Right atrium auricular region (tissue), 2 donors: ENCODE results near the gene NR1H4. TPM values are rescaled to one million over a fixed set of nuclear protein-coding genes. Genes with fewer than 3 reads are reported as not detected.

Experiments used
- DNase-seq: peaks from one replicate; pipeline ENCODE4 v3.0.0-alpha.2; 2019; ENCODE audit warnings: low spot score
- H3K27ac ChIP-seq, 2 donors: fragments of 200-600 bp; sonication (generic); 1 replicate in 1 of 2; 2 replicates in 1 of 2; pipeline ENCODE4 v1.5.1; 2016 to 2019
- H3K27me3 ChIP-seq, 2 donors: fragments of 200-600 bp; sonication (generic); one replicate each; pipeline versions ENCODE4 v1.5.1 to v1.6.0; 2017 to 2019
- H3K36me3 ChIP-seq: fragments of 200-600 bp; sonication (generic); one replicate; pipeline ENCODE4 v1.5.1; 2016
- H3K4me1 ChIP-seq, 2 donors: fragments of 200-600 bp; sonication (generic); one replicate each; pipeline versions ENCODE4 v1.5.1 to v1.6.0; 2017 to 2019
- H3K4me3 ChIP-seq, 2 donors: fragments of 200-600 bp; sonication (generic); 1 replicate in 1 of 2; 2 replicates in 1 of 2; pipeline ENCODE4 v1.5.1; 2017 to 2019; ENCODE audit warnings: mild to moderate bottlenecking in 1 of 2, moderate library complexity in 1 of 2
- H3K9me3 ChIP-seq, 2 donors: fragments of 200-600 bp; sonication (generic); one replicate each; pipeline ENCODE4 v1.5.1; 2019
- total RNA-seq, 2 donors: library from RNA; depleted of rRNA; stranded (reverse); fragments of >200 nt; gene quantifications; one replicate each; pipeline ENCODE4 v1.1.0, GENCODE V29; 2016
- TF ChIP-seq, protein P1 (sequence below), 2 donors: fragments of 200-600 bp; sonication (generic); IDR thresholded peaks; one replicate each; pipeline ENCODE4 v1.5.1; 2019; ENCODE audit warnings: antibody characterized with exemption in 2 of 2

Gene NR1H4
- total RNA-seq, 2 donors from 2014 or later: not detected

DNA sequence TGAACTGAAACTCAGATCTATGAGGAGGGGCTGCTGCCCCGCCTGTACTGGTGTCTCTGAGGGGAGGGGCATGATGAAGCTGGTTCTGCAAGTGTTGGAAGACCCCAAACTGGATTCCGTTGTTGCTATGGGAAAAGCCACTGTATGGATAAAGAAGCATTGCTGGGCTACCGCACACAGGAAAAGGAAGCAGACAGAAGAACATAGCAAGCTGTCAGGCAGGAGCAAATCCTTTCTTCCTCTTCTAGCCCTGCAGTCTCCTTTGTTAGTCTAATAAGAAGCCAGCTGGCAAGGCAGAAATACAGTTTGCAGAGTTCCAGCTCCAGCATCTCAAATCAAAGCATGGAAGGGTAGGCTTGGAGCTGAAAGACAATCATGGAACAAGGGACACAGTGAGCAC is 26.3 kb upstream of the NR1H4 start:
- TF ChIP-seq, protein P1, sequence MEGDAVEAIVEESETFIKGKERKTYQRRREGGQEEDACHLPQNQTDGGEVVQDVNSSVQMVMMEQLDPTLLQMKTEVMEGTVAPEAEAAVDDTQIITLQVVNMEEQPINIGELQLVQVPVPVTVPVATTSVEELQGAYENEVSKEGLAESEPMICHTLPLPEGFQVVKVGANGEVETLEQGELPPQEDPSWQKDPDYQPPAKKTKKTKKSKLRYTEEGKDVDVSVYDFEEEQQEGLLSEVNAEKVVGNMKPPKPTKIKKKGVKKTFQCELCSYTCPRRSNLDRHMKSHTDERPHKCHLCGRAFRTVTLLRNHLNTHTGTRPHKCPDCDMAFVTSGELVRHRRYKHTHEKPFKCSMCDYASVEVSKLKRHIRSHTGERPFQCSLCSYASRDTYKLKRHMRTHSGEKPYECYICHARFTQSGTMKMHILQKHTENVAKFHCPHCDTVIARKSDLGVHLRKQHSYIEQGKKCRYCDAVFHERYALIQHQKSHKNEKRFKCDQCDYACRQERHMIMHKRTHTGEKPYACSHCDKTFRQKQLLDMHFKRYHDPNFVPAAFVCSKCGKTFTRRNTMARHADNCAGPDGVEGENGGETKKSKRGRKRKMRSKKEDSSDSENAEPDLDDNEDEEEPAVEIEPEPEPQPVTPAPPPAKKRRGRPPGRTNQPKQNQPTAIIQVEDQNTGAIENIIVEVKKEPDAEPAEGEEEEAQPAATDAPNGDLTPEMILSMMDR (IDR thresholded peaks at IDR 0.05): no peak
- Histone ChIP-seq H3K27me3 (no peaks in the 10 kb centered on the region), H3K9me3 (no peaks in the 10 kb centered on the region), H3K4me3 (no peak overlapping the region), H3K36me3 (no peaks in the 10 kb centered on the region), H3K27ac (no peak overlapping the region), H3K4me1 (no peaks in the 10 kb centered on the region)
- no peak for DNase-seq

DNA sequence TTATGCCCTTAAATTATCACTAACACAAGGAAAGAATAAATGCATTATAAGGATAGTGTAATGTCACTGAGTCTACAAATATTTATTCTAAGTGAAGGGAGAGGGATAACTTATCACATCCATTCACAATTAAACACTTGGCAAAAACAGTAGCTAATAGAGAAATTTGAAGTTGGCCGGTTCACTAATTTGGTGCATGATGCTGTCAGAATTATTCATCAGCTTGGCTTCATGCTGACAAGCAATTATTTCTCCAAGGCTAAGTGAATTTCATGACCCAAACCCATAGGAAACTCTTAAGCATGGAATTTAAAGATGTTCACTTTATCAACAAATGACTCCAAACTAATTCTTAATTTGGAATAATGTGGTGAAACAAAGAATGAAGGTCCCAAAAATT is 25.0 kb upstream of the NR1H4 start:
- TF ChIP-seq, protein P1 (IDR thresholded peaks at IDR 0.05): no peak
- no peaks in the 10 kb centered on the region for H3K9me3 ChIP-seq
- no peaks in the 10 kb centered on the region for H3K27me3 ChIP-seq
- no peak overlapping the region for H3K4me3 ChIP-seq
- no peak for DNase-seq
- H3K36me3 ChIP-seq: no peaks in the 10 kb centered on the region
- H3K4me1 ChIP-seq: no peaks in the 10 kb centered on the region
- no peak overlapping the region for H3K27ac ChIP-seq

DNA sequence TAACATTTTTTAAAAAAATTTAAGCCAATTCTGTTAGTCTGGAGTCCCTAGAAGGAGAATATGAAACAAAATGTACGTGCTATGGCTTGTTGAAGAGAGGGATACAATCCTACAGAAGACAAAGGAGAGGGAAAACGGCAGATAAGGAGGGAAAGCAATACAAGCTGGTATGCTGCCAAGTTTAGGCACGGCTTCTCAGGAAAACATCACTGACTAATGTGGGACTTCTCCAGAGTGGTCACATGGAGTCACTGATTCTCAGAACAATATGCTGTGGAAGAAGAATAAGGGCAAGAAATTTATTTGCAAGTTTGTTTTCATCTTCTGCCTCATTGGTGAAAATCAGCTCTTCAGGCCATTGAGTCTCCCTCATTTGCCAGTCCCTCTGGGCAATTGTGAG is 22.9 kb upstream of the NR1H4 start:
- TF ChIP-seq, protein P1 (IDR thresholded peaks at IDR 0.05): no peak
- Histone ChIP-seq H3K4me3 (no peak overlapping the region), H3K27me3 (no peaks in the 10 kb centered on the region), H3K9me3 (no peaks in the 10 kb centered on the region), H3K4me1 (no peaks in the 10 kb centered on the region), H3K27ac (no peak overlapping the region), H3K36me3 (no peaks in the 10 kb centered on the region)
- no peak for DNase-seq

DNA sequence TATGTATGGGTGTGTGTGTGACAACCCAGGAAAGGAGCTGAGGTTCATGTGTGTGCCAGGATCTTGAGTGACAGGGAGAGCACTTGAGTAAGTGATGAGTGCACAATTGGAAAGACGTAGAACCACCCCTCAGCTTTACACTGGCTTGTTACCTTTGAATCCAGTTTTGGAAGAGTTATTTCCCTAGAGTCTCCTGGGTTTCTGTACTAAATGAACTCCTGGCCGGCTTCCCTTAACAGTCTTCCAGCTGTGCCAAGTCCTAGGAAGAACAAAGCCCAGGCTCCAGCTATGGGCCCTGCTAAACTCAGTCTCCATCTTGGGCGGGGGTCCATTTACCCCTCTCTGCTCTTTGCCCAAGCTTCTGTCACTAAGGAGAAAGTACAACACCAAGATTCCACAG is 19.7 kb upstream of the NR1H4 start:
- Histone ChIP-seq H3K4me1 (no peaks in the 10 kb centered on the region), H3K4me3 (no peak overlapping the region), H3K9me3 (no peaks in the 10 kb centered on the region), H3K36me3 (no peaks in the 10 kb centered on the region), H3K27ac (no peak overlapping the region), H3K27me3 (no peaks in the 10 kb centered on the region)
- TF ChIP-seq, protein P1 (IDR thresholded peaks at IDR 0.05): no peak
- no peak for DNase-seq

DNA sequence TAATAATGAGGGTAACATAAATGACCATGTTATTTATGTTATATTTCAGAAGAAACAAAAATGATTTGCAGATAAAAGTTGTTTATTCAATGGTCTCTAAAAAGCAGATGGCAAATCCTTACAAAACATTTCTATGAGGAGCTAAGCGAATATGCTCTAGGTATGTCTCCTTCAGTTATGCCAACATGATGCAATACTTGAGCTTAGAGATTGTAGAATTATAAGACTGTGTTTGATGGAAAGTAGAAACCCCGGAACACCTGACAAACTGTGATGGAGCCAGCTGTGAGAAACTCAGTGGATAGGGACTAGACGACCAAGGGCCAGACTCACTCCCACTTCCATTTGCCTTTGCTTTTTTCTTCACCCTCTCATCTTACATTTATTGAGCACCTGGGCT is 17.8 kb upstream of the NR1H4 start:
- Histone ChIP-seq H3K27ac (no peak overlapping the region), H3K36me3 (no peaks in the 10 kb centered on the region), H3K27me3 (no peaks in the 10 kb centered on the region), H3K4me3 (no peak overlapping the region), H3K4me1 (no peaks in the 10 kb centered on the region), H3K9me3 (no peaks in the 10 kb centered on the region)
- TF ChIP-seq, protein P1 (IDR thresholded peaks at IDR 0.05): no peak
- DNase-seq: no peak

DNA sequence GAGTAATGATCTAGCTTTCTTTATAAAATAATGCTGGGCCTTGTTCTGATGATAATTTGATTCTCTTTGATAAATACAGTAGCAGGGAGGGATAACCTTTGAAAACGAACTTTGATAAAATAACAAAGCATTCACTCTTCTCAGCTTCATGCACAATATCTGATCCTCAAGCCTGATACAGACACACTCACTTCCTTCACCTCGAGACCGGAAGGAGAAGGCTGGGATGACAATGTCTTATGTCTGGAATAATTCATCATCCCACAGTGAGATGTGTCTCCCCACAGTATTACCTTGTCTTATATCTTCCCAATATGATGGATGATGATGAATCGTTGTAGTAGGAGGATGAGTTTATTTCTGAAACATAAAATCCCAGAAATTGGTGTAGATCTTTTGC is 15.5 kb upstream of the NR1H4 start:
- DNase-seq: no peak
- TF ChIP-seq, protein P1 (IDR thresholded peaks at IDR 0.05): no peak
- no peak overlapping the region for H3K4me3 ChIP-seq

More for the DNA sequence above, 15.5 kb upstream of the NR1H4 start:
- Histone ChIP-seq H3K9me3 (no peaks in the 10 kb centered on the region), H3K36me3 (no peaks in the 10 kb centered on the region), H3K27ac (no peak overlapping the region), H3K4me1 (no peaks in the 10 kb centered on the region), H3K27me3 (no peaks in the 10 kb centered on the region)
